Tibial nerve (tissue), 4 donors: ENCODE measurements around the gene SFI1.
A peak's percentile ranks its signal among the peaks of the same experiment; 100 is the strongest.

Source experiments
- CTCF ChIP-seq, 5 experiments: fragments of 200-600 bp in 3 of 5; fragments of 450-650 bp in 2 of 5; sonication (generic) in 3 of 5; IDR thresholded peaks; one replicate each; pipeline ENCODE4 v1.5.1; 2016 to 2019; ENCODE audit warnings: antibody characterized with exemption in 5 of 5, mild to moderate bottlenecking in 3 of 5, moderate library complexity in 2 of 5
- EP300 ChIP-seq, 2 donors: sonication (generic); formaldehyde crosslinking; IDR thresholded peaks; one replicate each; pipeline ENCODE4 v1.6.1; 2017; ENCODE audit warnings: antibody characterized with exemption in 2 of 2, mild to moderate bottlenecking in 1 of 2
- POLR2A ChIP-seq, 2 donors: fragments of 450-650 bp; IDR thresholded peaks; one replicate each; pipeline ENCODE4 v1.6.1; 2017; ENCODE audit warnings: antibody characterized with exemption in 2 of 2, mild to moderate bottlenecking in 2 of 2, moderate library complexity in 2 of 2

DNA sequence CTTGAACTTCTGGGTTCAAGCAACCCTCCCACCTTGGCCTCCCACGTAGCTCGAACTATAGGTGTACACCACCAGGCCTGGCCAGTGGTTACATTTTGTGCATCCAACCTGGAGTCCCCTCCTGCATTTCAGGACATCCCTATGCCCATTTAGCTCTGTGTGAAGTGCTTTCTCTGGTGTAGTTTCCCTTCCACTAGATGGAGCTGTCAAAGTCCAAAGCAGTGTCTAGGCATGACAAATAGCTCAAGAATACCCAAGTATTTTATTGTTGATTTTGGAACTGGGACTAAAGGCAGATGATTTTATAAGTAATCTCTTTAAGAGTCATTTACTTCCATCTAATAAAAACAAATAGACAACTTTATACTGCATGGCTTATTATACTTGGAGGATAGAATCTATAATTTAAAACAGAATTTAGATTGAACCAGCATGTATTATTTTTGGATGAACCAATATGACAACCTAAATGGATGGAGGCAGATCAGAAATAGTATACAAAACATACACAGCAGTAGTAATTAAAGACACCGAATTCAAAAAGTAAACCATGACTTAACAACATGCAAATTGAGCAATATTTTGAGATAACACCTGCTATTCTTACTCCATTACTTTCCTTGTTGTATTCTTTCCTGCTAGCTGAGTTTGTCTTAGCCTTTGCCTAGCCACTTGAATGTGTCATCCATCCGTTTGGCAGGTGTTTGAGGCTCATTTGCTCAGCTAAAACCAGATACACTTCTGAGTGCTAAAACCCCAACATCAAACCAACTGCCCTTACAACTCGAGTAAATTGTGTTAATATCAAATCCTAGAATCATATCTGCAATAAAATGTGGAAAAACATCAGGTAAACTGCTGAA is 44.4 kb upstream of the SFI1 start:
- TF ChIP-seq CTCF (IDR thresholded peaks at IDR 0.05) (peak in 1 of 5 experiments; percentile 27), POLR2A (IDR thresholded peaks at IDR 0.05) (no peak), EP300 (IDR thresholded peaks at IDR 0.05) (no peak)
